NCI-H69 (cell line): ENCODE measurements around the gene WFDC10B.
"Not testable (repeated sequence)": the region's sequence is repeated elsewhere in the genome, so short reads cannot be mapped to it uniquely, and the experiment has no call there.

ENCODE experiments used
- DNase-seq: peaks from one replicate; lab custom pipeline; 2025; lab: John Stamatoyannopoulos, UW

WFDC10B gene

DNA sequence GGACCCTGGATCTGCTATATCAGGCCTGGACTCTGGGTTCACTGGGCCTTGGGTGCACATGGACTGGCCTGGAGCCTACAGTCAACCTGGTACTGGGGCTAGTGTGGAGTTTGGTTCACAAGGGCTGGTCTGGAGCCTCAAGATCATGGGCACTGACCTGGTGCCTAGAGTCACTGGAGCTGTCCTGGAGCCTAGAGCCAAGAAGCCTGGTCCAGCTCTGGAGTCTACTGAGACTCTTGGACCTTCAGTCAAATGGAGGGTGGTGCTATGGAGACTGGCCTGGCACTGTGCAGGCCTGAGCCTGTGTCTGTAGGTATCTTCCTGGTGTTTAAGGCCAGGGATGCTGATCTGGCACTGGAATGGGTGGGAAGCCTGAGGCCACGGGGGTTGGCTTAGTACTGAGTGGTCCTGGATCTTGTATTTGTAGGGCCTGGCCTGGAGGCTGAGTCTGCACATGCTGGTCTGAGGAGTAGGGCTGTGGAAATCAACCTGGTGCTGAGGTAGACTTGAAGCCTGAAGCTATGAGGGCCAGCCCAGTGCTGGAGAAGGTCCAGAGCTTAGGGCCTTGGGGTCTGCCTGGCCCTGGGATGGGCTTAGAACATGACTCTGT, 57.3 kb downstream of the WFDC10B start:
- no peak for DNase-seq

DNA sequence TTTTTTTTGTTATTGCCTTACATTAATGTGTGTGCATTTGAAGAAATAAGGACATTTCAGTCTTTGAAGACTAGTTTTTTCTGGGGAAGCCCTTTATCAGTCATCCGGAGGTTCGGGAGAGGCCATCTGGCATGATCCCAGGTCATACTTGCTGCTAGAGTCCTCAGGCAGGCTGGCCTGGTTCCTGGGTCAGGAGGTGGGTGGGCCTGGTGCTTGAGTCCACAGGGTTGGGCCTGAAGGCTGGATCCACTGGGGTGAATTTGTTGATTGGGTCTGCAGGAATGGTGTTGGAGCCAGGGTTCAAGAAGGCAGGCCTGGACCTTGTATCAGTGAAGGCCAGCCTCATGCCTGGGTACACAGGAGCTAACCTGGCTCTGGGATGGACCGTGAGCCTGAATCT, 57.9 kb downstream of the WFDC10B start:
- DNase-seq, result no peak

DNA sequence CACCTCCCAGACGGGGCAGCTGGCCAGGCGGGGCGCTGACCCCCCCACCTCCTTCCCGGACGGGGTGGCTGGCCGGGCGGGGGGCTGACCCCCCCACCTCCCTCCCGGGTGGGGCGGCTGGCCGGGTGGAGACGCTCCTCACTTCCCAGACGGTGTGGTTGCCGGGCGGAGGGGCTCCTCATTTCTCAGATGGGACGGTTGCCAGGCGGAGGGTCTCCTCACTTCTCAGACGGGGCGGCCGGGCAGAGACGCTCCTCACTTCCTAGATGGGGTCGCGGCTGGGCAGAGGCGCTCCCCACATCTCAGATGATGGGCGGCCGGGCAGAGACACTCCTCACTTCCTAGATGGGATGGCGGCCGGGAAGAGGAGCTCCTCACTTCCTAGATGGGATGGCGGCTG, 59.0 kb downstream of the WFDC10B start:
- DNase-seq, result not testable (repeated sequence)

DNA sequence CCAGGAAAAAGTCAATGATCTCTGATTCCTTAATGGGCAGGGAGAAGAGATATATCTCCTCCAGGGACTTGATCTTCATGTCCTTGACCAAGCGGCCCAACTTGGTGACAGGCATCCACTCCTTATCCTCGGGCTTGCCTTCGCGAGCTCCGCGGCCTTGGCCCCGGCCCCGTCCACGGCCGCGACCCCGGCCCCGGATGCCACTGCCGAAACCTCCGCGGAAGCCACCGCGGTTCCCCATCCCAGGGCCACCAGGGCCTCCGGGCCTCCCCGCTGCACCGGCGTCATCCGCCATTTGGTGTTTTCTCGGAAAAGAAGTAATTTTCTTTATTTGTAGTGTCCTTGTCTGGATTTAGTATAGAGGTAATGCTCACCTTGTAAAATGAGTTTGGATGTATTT, 63.7 kb downstream of the WFDC10B start:
- DNase-seq, result not testable (repeated sequence)

DNA sequence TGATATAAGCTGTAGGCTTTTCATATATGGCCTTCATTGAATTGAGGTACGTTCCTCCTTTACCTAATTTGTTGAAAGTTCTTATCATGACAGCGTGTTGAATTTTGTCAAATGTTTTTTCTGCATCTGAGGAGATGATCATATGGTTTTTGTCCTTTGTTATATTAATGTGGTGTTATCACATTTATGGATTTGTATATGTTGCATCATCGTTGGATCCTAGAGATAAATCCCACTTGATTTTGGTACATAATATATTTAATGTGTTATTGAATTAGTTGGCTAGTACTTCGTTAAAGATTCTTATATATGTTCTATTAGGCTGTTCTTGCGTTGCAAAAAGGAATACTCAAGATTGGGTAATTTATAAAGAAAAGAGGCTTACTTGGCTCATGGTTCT, 65.1 kb downstream of the WFDC10B start:
- DNase-seq, result no peak

DNA sequence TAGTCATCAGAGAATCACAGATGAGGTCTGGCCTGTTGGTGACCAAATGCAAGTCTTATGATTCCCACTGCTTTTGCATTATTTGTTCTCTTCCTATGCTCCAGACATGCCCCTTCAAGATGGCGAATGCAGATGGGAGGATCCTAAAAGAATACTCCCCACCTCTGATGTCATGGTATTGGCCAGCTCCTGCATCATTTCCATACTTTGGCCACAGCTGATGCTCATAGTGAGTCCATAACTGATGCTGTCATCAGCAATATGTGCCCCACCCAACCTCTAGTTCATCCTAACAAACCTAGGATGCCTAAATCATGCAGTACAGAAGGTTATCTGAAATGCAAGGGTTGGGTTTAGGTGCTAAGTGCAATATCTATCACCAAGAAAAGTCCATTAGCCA, 68.3 kb downstream of the WFDC10B start:
- DNase-seq, result no peak
